SIG-M5 (cell line): ENCODE measurements around the gene MYO7A.

Source experiments
- DNase-seq: peaks from one replicate; lab custom pipeline; 2025; lab: John Stamatoyannopoulos, UW

MYO7A gene

DNA sequence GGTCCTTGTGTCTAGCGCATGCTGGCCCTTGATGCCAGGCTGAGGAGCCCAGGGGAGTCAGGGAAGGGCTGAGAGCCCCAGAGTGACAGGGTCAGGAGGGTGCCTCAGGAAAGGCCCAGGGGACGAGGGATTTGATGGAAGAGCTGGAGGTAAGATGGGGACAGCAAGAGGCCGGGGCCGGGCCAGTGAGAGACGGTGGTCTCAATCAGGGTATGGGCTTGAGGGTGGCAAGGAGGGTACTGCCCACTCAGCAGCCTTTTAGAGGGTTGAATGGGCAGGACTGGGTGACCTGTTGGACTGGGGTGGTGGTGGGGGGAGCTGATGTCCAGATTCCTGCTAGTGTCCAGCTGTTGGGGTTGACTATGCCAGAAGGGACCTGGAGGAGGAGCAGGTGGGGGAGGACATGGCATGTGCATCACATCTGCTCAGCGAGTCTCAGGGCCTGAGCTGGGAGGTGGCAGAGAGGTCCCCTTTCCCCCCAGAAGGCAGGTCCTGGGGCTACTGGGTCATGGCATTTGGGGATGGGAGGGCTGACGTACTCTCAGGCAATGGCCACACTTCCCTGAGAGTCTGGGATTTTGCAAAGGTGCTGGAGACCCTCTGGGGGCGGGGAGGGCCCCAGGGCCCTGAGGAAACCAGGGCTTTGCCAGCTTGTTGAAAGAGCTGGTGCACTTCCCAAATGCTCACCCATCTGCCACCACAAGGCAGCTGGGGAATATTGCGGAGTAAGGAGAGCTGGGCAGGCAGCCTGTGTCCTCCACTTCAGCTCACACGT, 18.4 kb downstream of the MYO7A start:
- no peak for DNase-seq

DNA sequence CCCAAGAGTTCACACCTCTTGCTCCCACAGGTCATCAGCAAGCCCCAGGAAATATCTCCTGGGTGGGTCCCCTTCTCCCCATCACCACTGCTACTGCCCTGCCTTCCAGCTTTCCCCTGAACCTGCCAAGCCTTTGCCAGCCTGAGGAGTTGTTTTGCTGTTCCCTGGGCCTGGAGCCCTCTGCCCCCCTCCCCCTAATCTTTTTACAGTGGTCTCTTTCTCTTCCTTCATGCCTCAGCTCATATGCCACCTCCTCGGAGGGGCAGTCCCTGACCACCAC, 18.9 kb downstream of the MYO7A start:
- no peak for DNase-seq

DNA sequence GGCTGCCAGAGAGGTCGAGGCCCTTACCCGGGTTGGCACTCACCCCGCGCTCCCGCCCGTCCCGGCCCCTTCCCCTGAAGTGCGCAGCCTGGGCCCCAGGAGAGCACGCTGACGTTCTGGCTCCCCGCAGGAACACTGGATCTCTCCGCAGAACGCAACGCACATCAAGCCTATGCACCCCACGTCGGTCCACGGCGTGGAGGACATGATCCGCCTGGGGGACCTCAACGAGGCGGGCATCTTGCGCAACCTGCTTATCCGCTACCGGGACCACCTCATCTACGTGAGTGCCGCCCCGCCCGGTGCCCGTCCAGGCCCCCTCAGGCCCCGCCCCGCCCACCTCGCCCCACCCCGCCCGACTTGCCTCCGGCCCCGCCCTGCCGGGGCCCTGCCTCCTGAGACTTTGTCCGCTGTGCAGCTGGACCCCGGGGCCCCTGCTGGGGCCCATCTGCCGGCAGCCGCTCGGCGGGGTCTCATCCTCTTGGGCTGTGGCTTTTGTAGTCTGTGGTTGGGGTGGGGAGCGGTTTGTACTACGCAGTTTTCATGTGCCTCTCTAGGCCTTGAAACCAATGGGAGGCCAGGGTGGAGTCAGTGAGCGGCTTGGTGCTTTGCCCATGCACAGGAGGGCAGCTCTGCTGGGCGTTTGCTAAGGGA, 19.7 kb downstream of the MYO7A start:
- no peak for DNase-seq

- no peak for DNase-seq
These were observed 21.1 kb downstream of the MYO7A start for GRCh38 chr11:77148963-77149715.

DNA sequence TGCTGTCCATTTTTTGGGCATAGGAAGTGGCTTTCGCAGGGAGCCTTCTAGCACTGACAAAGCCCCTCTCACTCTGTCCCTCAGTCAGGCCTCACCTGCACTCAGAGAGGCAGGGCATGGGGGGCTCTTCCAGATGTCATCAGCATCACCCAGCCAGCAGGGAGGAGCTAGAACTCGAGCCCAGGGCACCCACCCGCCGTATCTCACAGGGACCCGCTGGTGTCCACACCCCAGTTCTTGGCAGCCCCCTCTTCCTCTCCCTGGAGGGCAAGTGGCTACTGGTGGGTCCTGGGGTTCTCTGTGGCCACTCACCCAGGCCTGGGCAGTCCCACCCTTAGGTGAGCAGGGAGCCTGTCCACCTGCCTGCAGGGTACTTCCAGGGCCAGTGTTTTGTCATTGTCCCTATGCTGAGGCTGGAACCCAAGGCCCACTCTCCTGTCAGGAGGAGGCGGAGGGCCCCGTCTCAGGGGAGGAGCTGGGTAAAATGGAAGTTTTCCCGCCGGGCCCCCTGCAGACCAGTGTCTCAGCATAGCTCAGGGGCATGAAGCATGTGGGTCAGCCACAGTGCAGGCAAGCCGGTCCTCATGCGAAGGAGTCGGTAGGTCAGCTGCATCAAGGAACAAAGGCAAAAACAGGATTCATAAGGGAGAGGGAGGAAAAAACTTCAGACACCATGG, 21.8 kb downstream of the MYO7A start:
- DNase-seq = no peak

DNA sequence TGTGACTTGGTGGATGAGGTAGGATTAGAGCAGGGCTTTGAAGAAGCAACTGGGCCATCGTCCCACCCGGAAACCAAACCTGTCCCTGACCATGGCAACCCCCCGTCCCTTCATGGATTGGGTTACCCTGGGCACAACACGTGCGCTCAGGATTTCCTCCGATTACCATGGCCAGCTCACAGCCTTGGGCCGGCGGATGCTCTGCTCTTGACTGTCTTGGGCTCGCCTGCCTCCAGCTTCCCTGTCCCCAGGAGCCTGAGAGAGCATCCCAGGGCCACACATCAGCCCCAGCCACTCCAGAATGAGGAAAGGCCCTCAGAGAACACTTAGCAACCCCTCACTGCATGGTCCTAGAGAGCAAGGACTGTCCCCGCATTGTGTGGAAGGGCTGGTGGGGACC, 22.8 kb downstream of the MYO7A start:
- no peak for DNase-seq

- DNase-seq = no peak
These were observed 23.9 kb downstream of the MYO7A start for GRCh38 chr11:77151804-77152509.

DNA sequence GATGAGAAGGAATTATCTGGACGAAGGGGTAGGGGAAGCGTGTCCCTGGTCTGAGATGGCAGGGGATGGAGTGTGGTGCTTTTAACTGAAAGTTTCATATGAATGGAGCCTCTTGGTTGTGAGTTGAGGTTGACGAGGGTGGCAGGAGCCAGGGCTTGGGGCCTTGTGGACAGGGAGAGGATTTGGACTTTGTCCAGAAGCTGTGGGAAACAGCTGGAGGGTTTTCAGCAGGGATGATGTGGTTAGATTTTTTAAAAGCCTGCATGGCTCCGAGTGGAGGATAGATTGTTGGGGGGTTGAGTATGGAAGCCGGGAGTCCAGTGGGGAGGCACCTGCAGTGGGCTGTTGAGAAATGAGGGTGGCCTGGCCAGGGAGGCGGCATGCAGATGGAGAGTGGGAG, 24.8 kb downstream of the MYO7A start:
- DNase-seq = no peak

- DNase-seq = no peak
These were observed 25.5 kb downstream of the MYO7A start for GRCh38 chr11:77153276-77154185.

GRCh38 chr11:77154381-77155081, 26.5 kb downstream of the MYO7A start:
- DNase-seq = no peak

GRCh38 chr11:77155082-77155475, 27.0 kb downstream of the MYO7A start:
- no peak for DNase-seq

- no peak for DNase-seq
These were observed 27.6 kb downstream of the MYO7A start for GRCh38 chr11:77155556-77156130.

GRCh38 chr11:77156396-77157195, 28.6 kb downstream of the MYO7A start:
- DNase-seq = no peak

- no peak for DNase-seq
These were observed 30.1 kb downstream of the MYO7A start for GRCh38 chr11:77158041-77158695.

DNA sequence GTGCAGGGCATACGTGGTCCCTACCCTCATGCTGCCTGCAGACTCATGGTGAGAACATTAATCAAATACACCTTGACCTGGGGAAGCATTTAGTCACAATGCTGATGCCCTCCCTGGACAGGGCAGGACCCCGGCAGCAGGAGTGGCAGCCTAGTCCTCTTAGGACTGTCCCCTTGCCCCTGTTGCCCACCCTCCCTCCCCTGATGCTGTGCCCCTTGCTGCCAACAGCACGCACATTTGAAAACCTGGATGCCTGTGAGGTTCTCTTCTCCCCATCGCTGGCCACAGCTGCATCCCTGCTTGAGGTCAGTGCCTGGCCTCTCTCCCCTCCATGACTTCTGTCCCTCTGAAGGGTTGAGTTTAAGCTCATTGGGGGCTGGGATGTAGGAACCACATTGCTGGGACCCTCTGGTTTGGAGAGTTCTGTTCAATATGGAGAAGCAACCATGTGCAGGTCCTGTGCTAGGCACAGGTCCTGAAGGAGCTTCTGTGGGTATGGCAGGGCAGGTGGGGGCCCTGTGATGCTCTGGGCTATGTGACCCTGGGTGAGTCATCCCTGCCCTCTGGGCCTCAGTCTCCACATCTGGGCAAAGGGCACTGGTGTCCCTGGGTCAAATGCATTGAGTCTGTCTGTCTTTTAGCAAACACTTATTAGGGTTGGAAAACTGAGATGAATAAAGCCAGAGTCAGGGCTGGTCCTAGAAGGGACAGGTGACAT, 31.3 kb downstream of the MYO7A start:
- DNase-seq = no peak

GRCh38 chr11:77159937-77160495, 32.0 kb downstream of the MYO7A start:
- no peak for DNase-seq

DNA sequence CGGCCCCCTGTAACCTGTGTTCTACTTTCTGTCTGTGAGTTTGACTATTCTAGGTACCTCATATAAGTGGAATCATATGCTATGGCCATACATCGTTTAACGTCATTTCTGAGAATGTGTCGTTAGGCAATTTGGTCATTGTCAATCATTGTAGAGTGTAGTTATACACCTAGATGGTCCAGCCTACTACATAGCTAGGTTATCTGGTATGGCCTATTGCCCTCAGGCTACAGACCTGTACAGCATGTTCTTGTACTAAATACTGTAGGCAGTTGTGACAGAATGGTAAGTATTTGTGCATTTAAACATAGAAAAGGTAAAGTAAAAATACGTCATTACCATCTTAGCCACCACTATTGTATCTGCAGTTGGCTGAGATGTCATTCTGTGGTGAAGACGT, 35.2 kb downstream of the MYO7A start:
- DNase-seq = no peak

DNA sequence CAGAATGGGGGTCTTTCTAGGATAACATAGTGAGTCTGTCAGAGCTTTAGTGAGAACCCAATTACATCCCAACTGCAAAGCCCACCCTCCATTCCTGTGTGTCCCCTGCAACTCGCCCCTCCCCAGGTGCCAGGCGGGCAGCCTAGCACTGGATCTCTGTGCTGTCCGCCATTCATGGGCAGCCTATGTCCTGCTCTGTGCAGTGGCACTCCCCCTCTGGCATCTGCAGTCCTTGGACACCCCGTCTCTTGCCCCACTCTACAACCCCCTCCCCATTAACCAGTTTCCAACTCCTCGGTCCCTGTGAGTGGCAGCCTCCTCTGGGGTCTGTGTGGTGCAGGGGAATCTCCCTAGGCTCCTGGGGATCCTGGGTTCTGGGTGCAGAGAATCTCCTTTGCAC, 37.0 kb downstream of the MYO7A start:
- DNase-seq = no peak
